Stromal cell of bone marrow (primary cell): ENCODE data around the gene ELAVL3.

ENCODE experiments used
- DNase-seq: peaks from one replicate; pipeline ENCODE4 v3.0.0-alpha.2; 2012; ENCODE audit warnings: low read depth

The ELAVL3 gene

DNA sequence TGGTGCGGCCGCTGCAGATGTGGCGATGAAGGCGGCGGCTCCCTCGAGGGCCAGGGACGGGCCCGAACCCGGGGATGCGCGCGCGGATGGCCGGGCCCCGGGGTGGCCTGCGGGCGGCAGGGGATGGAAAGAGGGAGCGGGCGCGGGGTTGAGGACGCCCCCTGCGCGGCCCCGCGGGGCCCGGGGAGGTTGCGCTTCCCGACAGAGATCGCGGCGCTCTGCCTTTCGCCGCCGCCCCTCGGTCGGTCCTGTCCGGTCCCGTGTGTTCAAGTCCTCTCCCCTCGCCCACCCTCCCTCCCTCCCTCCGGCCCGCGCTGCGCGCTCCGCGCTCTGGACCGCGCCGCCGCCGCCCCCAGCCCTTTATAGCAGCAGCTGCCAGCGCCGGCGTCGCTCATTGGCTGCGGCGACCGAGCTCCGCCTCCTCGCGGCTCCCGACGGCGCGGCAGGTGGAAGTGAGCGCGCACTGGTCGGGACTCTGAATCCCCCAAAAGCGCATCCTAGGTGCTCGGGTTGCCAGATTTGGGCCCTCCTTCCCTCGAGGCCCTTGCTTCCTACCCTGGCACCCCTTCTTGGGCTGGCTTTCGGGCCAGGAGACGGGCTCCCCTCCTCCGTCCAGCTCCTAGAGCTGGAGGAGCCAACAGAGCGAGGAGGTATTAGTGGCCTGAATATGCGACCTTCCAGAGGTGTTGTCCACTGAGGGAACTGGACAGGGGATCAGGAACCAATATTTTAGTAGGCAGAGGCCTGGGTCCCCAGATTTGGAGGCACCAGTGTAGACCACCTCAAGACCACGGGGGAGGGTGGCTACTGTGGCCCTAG lies at the start of gene ELAVL3:
TSS of gene ELAVL3 (minus strand) at position 332 of the 819 bp plus-strand sequence. CDS start 438 bp downstream, outside the sequence.
- DNase-seq: no peak

DNA sequence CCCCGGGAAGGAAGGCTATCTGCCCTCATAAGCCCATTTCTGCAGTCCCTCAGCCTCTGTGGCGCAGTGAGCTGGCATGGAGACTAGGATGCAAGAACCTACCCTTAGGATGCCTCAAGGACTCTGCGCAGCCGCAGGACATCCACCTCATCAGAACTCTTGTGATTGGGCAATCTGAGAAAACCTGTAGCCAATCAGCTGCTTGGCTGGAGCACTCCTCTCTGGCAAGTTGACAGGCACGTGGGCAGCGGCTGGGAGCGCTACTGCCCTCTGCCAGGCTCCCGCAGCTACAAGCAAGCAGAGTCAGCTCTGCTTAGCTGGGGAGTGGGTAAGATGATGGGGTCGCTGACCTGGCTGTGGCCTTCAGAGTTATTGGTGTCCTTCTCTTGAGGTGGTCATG lies 49.6 kb upstream of the ELAVL3 start:
- peak; percentile 31 for DNase-seq

DNA sequence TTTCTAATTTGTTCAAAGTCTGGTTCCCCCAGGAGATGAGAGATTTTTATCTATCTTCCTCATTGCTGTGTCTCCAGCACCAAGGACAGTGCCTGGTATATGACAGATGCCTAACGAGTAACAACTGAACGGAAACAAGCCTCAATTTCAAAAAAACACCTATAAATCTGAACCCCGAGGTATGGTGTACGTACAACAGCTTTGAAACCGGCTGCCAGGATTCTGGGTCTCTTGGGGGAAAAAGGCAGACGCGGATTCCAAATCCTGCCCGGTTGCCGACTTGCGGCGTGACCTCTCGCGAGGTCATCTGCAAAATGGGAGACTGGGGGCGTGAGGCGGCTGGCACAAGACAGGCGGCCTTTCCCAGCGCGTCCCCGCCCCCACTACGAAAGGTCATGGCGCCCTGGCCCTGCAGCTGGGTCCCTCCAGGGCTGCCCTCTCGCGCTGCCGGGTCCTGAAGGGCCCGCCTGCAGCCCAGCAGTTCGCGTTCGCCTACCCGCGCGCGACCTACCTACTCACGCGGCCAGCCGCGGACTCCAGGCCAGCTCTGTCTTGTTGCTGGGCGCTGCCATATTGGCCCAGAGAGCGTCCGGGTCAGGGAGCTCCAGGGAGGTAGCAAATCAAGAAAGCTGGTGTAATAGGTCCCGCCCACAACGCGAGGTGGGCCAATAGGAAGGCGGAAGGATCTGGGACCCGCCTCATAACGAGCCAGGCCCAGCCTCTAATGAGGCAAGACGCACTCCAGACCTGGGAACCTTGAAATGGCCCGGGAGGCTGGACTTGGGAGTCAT lies 47.9 kb upstream of the ELAVL3 start, which contains the start of gene ECSIT:
TSS of gene ECSIT (minus strand) at position 584 of the 791 bp plus-strand sequence. CDS start 9,964 bp downstream, outside the sequence.
- DNase-seq: peak; percentile 99

DNA sequence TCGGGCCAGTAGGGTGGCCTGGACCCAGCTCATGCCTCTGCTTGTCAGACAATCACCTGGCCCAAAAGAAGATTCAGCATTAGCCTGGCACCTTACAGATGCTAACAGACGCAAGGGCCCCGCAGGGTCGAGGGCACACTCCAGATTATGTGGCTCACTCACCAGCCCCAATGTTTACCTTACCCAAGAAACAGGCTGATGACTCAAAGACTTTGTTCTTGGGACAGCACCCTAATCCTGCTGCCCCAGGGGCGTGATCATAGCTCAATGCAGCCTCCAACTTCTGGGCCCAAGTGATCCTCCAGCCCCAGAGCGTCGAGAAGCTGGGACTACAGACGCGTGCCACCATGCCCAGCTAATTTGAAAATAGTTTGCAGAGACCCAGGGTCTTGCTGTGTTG lies 38.3 kb upstream of the ELAVL3 start:
- no peak for DNase-seq

DNA sequence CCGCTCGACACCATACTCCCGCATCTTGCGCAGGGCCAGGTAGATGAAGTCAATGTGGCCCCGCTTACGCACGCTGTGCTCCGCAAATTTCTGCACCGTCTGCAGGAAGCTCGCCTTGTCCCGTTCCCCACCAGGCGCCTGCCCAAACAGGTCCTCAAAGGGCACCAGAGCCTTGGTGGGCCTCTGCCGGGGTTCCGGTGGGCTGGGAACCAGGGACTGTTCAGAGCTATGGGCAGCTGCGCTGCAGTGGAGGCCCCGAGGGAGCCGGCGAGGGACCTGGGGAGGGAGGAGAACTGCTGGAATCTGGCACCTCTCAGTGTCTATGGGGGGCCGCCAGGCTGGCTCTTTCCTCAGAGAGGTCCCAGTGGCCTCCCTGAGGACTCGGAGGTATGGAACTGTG lies 33.1 kb upstream of the ELAVL3 start:
- no peak for DNase-seq

DNA sequence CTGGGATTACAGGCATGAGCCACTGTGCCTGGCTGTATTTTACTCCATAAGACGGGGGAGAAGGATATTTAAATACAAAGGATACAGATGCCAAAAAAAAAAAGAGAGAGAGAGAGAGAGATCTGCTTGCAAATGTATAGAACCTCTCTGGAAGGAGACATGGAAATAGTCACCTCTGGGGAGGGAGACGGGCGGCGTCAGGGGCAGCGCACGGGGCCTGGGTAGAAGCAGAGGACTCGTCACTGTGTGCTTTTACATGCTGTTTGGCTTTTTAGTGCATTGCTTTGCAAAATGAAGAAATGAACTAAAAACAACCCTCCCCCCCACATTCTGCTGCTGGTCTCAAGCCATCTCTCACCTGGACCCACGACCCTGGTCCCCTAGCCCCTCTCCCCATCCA lies 29.6 kb upstream of the ELAVL3 start:
- DNase-seq: no peak

DNA sequence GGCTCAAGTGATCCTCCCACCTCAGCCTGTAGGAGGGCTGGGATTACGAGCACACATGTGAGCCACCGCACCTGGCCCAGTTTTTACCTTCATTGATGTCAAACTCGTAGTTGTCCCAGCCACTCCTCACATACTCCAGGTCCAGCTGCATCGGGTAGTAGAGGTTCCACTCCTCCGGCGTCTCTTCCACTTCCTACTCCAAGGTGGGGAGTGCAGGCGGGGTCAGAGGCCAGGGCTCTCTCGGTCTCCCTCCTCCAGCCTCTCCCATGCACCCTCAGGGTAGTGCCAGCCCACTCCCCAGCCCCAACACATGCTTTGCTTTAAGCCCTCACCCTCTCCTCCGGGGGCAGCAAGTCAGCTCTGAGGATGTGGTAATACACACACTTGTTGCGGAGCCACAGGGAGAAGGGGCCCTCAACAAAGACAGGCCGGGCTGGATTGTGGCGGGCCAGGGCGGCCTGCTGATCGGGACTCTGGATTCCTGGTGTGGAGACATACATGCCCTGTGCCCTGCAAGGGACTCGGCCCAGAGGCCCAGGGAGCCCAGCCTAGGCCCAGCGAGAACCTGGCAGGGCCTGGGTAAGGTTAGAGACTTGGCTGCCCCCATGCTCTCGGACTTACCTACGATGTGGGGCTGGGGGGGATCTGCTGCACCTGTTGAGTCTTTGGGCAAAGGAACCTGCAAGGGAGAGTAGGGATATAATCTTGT lies 26.7 kb upstream of the ELAVL3 start:
- DNase-seq: no peak

DNA sequence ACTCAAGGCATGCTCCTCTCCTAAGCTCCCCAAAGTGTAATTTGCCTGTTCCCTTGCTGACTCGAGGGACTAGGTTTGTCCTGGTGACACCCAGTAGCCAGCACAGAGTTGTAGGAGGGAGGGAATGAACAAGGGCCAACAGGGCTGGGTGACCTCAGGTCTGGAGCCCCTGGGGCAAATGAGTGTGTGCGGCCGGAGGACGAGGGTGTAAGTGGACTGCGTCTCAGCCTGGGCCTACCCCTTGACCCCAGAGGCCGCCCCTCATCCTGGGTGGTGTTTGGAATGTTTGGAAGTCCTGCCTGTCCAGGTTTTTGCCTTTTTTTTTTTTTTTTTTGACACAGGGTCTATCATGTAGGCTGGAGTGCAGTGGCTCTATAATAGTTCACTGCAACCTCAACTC lies 26.1 kb upstream of the ELAVL3 start:
- DNase-seq: no peak

DNA sequence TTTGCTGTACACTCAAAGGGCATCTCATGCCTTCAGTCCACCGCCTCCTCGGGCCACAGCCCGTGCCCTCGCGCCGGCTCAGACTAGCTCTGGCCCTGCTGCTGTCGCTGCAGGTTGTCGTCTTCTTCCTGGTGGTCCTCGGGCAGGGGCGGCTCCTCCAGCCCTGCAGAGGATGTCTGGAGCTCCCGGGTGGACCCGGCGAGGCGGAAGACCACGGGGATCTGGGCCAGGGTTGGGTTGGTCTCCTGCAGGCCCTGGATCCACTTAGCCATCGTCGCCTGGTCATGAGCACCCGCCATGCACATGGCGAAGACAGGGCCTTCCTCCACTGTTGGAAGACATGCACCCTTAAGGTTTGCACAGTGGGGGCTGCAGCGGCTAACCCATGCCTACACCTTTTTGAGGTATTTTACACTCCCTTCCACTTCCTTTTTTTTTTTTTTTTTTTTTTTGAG lies 25.3 kb upstream of the ELAVL3 start:
- DNase-seq: no peak

DNA sequence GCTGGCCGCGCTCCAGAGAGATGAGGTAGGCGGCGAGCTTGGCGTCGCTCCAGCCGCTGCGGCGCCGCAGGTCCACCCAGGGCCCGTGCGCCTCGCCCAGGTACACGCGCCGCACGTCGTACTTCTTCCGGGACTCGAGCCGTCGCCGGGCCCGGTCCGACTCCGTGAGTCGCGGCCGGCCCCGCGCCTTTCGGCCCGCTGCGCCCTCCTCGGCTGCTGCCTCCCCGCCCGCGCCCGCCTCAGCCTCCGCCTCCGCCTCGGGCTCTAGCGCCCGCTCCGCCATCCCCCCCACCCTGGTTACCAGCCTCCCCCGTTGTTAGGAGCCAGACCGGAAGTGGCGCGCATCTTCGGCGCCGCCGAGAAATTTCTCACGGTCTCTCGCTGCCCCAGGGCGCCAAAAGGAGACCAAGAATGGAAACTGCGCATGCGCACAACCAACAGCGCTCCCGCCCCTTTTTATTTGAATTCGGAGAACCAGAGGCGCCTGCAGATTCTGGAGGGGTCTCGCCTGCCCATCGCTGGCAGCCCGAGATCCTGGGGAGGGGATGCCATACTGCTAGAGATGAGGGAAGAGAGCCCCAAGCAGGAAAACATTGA lies 24.8 kb upstream of the ELAVL3 start, which contains the start of gene ZNF653:
TSS of gene ZNF653 (minus strand) at position 336 of the 597 bp plus-strand sequence. CDS start at position 283, 53 bp downstream.
- DNase-seq: peak; percentile 84

DNA sequence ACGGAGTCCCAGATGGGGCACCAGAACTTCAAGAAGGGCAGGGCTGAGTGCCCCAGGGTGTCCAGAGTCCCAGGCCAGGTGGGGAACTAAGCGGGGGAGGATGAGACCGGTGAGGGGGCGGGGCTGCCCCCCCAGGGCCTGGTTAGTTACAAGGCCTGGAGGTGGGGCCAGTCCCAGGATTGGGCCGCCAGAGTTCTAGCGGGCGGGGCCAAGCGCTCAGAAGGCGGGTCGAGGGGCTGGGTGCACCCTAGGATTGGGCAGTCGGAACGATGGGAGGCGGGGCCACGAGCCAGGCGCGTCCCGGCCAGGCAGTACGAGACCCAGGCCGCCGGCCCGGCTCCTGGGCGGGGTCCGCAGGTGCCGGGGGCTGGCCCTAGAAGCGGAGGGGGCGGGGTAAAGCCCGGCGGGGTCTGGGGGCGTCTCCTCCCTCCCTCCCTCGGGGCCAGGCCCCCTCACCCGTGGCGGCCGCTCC lies 24.2 kb upstream of the ELAVL3 start:
- peak; percentile 92 for DNase-seq

DNA sequence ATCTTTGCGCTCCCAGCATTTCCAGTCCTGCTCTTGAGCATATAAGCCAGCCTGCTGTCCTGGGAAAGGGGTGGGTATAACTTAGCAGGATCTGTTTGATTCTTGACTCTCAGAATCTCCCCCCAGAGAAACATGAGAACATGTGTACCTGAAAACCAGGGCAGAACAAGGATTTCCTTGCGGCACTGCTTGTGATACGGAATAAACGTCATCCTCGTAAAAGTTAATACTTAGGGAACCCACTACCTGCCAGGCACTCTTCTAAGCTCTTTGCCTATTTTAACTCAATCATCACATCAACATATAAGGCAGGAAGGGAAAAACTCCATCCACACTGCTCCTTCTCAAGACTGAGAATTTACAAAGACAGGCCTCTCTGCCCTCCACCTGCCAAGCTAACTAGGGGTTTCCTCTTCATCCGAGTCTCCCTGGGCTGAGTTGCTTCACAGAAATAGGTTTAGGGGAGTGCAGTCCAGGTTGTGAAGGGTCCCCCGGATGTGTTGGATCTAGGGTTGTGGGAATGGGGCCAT lies 23.7 kb upstream of the ELAVL3 start:
- no peak for DNase-seq

DNA sequence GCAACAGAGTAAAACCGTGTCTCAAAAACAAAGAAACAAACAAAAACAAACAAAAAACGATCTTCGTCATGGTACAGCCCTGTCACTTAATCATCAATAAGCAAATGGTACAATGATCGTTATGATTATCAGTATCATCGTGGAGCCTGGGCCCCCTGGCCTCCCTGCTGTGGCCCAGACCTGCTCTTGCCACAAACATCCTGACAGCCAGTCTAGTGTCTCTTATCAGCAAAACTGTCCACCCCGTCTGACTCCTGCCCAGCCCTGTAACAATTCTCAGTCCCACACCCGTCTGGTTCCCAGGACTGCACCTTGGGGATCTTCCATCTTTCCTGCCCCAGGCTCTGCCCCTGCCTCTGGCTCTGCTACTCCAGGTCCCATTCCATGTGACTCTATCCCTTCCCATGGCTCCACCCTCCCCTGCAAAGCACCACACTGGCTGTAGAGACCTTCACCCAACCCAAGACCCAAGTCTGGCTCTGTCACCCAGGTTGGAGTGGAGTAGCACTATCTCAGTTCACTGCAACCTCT lies 19.1 kb upstream of the ELAVL3 start:
- no peak for DNase-seq

DNA sequence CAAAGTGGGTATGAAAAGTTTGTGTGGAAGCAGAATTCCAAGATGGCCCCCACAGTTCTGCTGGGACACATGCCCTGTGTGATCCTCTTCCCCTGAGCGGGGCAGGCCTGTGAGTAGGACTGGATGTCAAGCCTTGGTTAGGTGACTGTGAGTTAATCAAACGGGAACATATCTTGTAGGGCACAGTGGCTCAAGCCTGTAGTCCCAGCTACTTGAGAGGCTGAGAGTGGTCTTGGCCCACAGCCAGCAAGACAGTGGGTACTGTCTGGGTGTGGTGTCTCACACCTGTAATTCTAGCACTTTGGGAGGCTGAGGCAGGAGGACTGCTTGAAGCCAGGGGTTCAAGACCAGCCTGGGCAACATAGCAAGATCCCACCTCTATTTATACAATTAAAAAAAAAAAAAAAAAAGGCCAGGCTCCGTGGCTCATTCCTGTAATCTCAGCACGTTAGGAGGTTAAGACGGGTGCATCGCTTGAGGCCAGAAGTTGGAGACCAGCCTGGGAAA lies 18.4 kb upstream of the ELAVL3 start:
- no peak for DNase-seq

DNA sequence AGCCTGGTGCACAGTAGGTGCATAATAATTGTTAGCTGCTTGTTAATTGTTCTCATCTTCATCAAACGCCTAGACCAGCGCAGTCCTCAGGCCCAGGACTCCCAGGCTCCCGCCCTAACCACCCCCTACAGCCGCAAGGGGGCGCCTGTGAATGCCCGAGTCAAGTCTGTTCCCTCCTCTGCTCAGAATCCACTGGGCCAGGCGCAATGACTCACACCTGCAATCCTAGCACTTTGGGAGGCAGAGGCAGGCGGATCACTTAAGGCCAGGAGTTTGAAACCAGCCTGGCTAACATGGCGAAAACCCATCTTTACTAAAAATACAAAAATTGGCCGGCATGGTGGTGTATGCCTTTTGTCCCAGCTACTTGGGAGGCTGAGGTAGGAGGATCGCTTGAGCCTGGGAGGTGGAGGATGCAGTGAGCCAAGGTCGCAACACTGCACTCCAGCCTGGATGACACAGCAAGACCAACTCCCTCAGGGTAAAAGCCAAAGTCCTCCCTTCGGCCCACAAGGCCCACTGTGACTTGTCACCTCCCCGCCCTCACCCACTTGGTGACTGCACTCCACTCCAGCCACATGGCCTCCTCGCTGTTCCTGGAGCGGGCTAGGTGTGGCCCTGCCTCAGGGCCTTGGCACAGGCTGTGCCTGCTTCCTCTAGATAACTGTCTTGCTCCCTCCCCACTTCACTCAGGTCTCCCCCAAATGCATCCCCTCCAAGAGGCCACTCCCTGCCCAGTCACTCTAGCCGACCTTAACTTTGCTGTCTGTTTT lies 15.7 kb upstream of the ELAVL3 start:
- peak; percentile 74 for DNase-seq

DNA sequence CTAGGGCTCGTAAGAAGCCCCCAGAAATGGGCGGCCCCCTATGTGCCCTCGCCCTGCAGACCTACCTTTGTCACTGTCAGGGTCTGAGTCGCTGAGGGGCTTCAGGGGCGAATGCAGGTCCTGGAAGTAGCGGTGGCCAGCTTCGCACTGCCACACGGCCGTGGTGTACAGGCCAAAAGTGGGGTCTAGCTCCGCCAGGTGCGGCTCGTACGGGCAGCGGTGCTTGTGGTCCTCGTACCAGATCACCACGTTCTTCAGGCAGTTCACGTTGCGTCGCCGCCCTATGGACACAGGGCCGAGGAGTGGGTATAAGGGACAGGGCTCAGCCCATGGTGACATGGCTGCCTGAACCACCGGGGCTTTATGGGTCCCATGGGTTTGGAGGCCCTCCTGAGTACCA lies 15.0 kb upstream of the ELAVL3 start:
- no peak for DNase-seq

DNA sequence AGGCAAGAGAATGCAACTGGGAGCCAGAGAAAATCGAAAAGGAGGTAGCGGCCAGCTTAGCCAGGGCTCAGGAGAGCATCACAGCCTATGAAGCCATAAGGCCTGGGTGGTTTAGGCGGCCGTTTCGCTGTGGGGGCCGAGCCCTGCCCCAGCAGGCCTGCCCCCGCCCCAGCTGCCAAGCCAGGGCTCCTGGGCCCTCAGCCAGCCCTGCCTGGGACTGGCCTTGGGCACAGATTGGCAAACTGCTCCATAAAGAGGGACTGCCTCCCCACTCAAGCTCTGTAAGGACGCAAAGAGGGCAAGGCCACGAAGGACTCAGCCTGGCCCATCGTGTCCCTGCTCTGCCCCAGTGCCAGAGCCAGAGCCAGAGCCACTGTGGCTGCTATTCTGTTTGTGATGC lies 14.6 kb upstream of the ELAVL3 start:
- no peak for DNase-seq

DNA sequence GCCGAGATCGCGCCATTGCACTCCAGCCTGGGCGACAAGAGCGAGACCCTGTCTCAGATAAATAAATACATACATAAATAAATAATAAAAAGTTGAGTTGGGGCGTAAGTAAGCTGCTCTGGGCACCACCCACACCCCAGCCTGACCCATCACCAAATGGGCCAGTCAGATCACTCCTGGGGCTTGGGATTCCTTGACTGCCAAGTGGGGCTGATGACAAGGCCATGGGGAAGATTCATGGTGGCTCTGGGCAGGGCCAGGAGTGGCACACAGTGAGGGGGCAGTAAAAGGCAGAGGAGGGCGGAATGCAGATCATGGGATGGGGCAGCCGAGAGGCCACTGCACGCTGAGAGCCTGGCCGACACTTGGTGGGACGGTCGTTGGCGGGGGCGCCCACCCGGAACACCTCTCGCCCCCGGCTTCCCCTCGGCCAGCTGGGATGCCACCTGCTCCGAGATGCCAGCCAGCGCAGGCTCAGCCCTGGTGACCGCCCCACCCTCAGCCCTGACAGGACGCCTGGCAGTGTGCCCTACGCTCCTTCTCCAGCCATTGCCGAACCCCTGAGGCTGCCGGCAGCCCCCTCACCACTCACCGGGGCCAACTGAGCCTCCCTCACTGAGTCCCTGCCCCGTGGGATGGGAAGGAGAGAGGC lies 13.9 kb upstream of the ELAVL3 start:
- DNase-seq: no peak

DNA sequence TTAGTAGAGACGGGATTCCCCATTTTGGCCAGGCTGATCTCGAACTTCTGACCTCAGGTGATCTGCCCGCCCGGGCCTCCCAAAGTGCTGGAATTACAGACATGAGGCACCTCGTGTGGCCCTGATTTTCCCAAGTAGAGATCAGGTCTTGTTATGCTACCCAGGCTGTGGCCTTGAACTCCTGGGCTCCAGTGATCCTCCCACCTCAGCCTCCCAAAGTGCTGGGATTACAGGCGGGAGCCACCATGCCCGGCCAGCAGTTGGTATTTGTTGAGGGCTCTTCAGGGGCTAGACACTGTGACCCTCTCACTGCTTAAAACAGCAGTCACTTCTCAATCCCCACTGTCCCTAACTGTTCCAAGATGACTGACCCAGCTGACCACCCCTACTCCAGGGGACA lies 8.5 kb upstream of the ELAVL3 start:
- DNase-seq: no peak
